ENCODE results near the gene SMOC2.

DNA sequence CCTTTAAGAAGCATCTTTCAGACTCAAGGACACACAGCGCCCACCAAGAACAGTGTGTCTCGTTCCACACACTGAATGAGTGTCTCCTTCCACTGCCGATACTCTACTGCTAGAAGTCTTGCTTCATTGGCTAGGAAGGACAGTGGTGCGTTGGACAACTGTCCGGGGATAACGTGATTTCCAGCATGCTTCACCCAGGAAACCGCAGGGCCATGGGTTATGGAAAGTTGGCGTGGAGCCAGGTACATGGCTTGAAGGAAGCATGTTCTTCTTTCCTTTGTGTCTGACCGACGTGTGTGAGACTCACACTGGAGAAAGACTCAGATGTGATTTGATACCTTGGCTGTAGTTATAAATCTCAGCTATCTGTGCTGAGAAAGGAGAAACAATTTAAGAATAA is 73.2 kb downstream of the SMOC2 start:
- no peak for TF ChIP-seq GATA3 (IDR thresholded peaks at IDR 0.05; ENCODE audit: low read depth, low read length)
- no peak for TF ChIP-seq GATA2 (IDR thresholded peaks at IDR 0.05; ENCODE audit: low read depth, low read length)

Measured in SH-SY5Y (cell line).